Mucosa of gallbladder (tissue), 1 donor: Measurements from ENCODE around the gene C14orf119. TPM values are rescaled to one million over a fixed set of nuclear protein-coding genes. Genes with fewer than 3 reads are reported as not detected.
"Not testable (repeated sequence)": the region's sequence is repeated elsewhere in the genome, so short reads cannot be mapped to it uniquely, and the experiment has no call there.

ENCODE experiments used
- DNase-seq: peaks from one replicate; pipeline ENCODE4 v3.0.0-alpha.2; 2020; ENCODE audit warnings: low spot score
- total RNA-seq: library from RNA; stranded (reverse); gene quantifications from one replicate; pipeline ENCODE4 v1.2.1, GENCODE V29; 2021
- donor health status: DM: no; HTN: no; CAD: no.

The C14orf119 gene
- total RNA-seq, 1 donor from 2014 or later = 46.1 TPM

GRCh38 chr14:23089498-23090253 lies 5.6 kb upstream of the C14orf119 start:
- no peak for DNase-seq

GRCh38 chr14:23090254-23090636 lies 5.1 kb upstream of the C14orf119 start:
- no peak for DNase-seq

- no peak for DNase-seq
These were observed 3.7 kb upstream of the C14orf119 start for GRCh38 chr14:23091294-23092225.

GRCh38 chr14:23093104-23093503 lies 2.2 kb upstream of the C14orf119 start:
- DNase-seq = no peak

GRCh38 chr14:23093526-23093925 lies 1.8 kb upstream of the C14orf119 start:
- DNase-seq = no peak

GRCh38 chr14:23093991-23094665 lies 1.2 kb upstream of the C14orf119 start:
- DNase-seq = no peak

- DNase-seq = peak; percentile 69
These were observed 574 bp upstream of the C14orf119 start, which contains the start of gene ACIN1 for GRCh38 chr14:23094666-23095195. ACIN1 (minus strand) TSS chr14:23095136; CDS start chr14:23095112, 24 bp downstream.

GRCh38 chr14:23097786-23098185 lies 2.5 kb downstream of the C14orf119 start:
- no peak for DNase-seq

DNA sequence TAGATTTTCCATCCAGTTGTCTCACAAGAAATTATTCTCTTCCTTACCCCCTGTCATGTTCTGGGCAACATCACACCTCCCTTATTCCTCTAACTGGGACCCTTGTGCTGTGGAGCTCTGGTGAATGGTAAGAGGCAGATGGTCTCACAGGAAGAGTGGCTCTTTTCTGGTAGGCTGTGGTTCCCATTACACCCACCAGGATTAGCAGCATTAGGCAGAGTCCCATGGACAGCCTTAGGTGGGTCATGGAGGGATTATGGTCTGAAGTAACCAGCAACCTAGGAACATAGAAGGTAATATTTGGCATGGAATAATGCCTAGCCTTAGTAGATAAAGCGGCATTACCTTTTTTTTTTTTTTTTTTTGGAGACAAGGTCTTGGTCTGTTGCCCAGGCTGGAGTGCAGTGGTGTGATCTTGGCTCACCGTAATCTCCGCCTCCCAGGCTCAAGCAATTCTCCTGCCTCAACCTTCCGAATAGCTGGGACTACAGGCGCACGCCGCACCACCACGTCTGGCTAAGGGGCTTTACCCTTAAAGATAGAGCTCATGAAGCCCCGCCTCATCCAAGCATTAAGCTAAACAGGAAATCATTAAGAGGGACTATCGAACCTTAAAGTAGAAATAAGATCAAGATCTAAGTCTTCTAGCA lies 4.0 kb downstream of the C14orf119 start:
- DNase-seq = no peak

DNA sequence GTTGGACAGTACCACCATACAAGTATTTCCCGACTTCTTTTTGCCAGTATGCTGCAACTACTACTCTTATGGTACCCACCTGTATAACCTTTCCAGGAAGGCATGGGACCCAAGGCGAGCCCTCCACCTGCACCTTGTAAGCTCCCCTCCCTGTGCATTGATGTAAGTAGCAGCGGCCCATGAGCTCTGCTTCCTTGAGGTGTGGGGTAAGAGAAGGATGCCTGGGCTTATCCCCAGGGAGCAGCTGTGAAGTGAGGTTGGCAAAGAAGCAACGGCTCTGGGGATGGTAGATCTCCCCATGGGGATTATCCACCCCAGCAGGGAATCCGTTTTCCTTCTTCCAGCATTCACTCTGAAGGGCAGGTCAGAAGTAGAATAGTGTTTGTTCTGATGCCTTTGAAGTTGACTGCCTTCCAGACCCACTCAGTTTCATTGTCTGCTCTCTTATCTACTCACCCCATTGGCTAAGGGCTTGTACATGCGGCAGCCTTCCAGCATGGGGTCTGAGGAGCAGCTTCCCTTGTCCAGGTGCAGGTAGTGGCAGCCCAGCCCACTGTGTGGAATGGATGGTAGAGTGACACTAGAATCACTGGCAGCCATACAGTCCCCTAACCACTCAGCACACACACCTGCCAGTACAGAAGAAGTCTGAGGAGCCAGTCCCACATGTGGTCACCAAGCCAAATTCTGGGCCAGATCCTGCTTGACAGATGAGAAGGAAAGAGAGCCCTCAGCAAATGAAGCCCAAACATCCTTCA lies 6.1 kb downstream of the C14orf119 start:
- DNase-seq = no peak

GRCh38 chr14:23101986-23102625 lies 6.8 kb downstream of the C14orf119 start:
- DNase-seq = no peak

GRCh38 chr14:23102801-23103200 lies 7.5 kb downstream of the C14orf119 start:
- DNase-seq = no peak

- no peak for DNase-seq
These were observed 8.3 kb downstream of the C14orf119 start for GRCh38 chr14:23103581-23103980.

- no peak for DNase-seq
These were observed 8.8 kb downstream of the C14orf119 start for GRCh38 chr14:23104070-23104590.

GRCh38 chr14:23104591-23105347 lies 9.5 kb downstream of the C14orf119 start, which contains the start of gene CIROP:
CIROP (minus strand) TSS chr14:23104989; CDS start chr14:23104920, 69 bp downstream.
- no peak for DNase-seq

GRCh38 chr14:23105348-23105824 lies 10.1 kb downstream of the C14orf119 start:
- no peak for DNase-seq

GRCh38 chr14:23106747-23107045 lies 11.4 kb downstream of the C14orf119 start:
- DNase-seq = no peak

- DNase-seq = not testable (repeated sequence)
These were observed 12.3 kb downstream of the C14orf119 start for GRCh38 chr14:23107620-23108019.

DNA sequence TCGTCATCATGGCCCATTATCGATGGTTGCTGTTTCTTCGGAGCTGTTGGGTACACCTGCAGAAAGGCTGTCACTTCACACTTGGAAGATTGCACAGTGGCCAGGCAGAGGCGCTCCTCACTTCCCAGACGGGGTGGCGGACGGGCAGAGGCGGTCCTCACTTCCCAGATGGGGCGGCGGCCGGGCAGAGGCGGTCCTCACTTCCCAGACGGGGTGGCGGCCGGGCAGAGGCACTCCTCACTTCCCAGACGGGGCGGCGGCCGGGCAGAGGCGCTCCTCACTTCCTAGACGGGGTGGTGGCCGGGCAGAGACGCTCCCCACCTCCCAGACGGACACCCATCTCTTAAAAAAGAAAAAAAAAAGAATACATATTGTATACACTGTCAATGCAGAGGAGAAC lies 12.9 kb downstream of the C14orf119 start:
- not testable (repeated sequence) for DNase-seq
